Kidney glomerular epithelial cell (primary cell): ENCODE results near the gene MRPL24.

Experiments used
- DNase-seq: peaks from one replicate; lab custom pipeline; 2025; lab: John Stamatoyannopoulos, UW

MRPL24 gene

GRCh38 chr1:156743367-156744302, 2.7 kb upstream of the MRPL24 start:
- no peak for DNase-seq

- no peak for DNase-seq
Observed at GRCh38 chr1:156742801-156743200, 1.9 kb upstream of the MRPL24 start.

- no peak for DNase-seq
Observed at GRCh38 chr1:156742017-156742416, 1.1 kb upstream of the MRPL24 start.

DNA sequence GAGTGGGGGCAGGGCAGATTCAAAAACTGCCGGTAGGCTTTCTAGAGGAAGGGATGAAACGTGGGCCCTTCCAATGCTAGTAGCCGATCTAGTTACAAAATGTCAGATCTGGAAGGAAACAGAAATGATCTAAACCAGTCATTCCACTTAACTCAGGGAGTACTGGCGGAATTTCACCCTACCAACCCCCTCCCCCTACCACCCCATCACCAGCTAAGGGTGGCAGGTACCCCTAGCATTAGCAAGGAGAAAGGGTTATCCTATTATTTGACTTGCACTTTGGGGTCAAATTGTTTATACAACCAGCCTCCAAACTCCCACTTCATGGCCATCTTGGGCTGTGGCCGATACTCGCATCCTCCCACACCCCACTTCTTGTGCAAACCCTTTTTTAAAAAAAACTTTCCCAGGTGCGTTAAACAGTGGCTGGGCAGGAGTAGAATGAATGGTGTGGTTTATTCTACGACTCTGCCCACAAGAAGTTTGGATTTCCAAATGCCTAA, 644 bp upstream of the MRPL24 start:
- DNase-seq, result no peak

- DNase-seq, result no peak
Observed at GRCh38 chr1:156740237-156740740, 599 bp downstream of the MRPL24 start.

GRCh38 chr1:156738916-156739315, 2.0 kb downstream of the MRPL24 start:
- no peak for DNase-seq

DNA sequence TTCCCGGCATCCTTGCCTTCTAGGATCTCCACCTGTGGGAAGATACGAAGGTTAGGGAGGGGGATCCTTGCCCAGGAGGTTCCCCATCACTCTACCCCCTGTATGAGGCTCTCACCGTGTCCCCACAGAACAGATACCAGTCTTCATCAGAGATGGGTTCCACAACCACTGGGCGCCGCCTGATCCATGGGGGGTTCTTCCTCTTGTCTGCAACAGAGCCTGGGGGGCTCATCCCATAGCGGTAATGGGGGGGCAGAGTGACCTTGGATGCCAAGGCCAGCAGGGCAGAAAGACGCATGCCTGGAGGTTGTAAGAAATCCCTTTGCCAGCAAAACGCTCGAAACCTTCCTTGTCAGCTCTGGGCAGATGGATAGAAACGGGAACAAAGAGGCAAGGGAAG, 2.5 kb downstream of the MRPL24 start:
- DNase-seq, result no peak

- no peak for DNase-seq
Observed at GRCh38 chr1:156733989-156734584, 6.8 kb downstream of the MRPL24 start.

- peak; percentile 96 for DNase-seq
Observed at GRCh38 chr1:156728599-156729462, 12.1 kb downstream of the MRPL24 start, which contains the start of gene ISG20L2. TSS of gene ISG20L2 (minus strand) at chr1:156728766. CDS start at chr1:156727652, 1,114 bp downstream.

GRCh38 chr1:156727926-156728598, 12.8 kb downstream of the MRPL24 start, which contains the start of gene METTL25B:
TSS of gene METTL25B (plus strand) at chr1:156728469. CDS start at chr1:156729105, 636 bp downstream.
- peak; percentile 44 for DNase-seq

DNA sequence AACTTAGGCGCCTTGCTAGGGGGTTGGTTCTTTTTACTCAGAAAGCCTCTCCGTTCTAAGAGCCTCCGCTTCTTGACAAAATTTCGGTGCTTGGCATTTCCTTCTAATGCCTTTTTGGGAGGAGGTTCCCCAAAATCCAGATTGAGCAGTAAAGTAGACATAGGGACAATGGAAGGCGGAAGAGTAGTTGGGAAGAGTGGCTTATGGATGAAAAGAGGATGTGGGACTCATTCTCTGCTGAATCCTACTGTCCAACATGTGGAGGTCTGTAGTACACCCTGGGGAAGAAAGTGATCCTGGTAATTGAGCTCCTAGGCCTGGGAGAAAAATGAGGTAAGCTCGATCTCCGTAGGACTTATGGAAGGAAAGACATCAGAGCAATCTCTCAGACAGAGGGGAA, 13.4 kb downstream of the MRPL24 start:
- no peak for DNase-seq

GRCh38 chr1:156726549-156727226, 14.2 kb downstream of the MRPL24 start:
- DNase-seq, result peak; percentile 54

- peak; percentile 83 for DNase-seq
Observed at GRCh38 chr1:156725683-156726280, 15.1 kb downstream of the MRPL24 start.

- no peak for DNase-seq
Observed at GRCh38 chr1:156721535-156721934, 19.4 kb downstream of the MRPL24 start.

GRCh38 chr1:156721131-156721530, 19.8 kb downstream of the MRPL24 start:
- DNase-seq, result no peak

- DNase-seq, result no peak
Observed at GRCh38 chr1:156717351-156717750, 23.5 kb downstream of the MRPL24 start.

DNA sequence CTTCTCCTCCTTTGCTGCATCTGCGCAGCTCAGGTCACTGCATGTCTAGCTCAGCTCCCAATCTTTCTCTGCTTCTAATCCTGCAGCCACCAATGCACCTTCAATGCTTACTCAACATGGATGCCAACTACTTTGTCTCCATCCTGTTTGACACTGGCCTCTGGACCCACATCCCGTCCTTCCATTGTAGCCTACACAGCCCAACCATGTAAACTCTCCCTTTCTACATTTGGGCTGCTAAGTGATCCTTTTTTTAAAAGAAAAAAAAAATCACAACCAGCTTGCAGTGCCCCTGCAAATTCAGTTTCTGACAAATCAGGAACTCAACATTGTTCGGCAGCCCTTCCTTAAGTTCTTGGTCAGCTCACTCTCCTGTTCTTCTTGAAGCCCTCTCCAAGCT, 26.1 kb downstream of the MRPL24 start:
- DNase-seq, result no peak

DNA sequence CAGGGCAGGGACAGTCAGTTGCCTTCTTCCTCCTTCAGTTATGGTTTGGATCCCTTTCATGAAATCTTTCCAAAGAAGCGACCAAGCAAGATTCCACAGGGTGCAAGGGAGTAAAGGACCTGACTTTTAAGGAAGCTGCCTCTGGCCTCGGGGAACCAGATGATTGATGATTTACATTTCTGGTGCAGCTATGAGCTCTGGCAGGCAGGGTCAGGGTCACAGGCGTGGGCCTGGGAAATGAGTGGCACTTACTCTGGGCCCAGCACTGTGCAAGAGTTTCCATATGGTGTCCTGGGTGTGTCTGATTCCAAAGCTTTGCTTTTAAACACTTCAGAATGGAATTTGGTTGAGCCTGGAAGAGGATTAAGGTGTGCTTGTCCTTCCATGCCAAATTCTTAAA, 28.3 kb downstream of the MRPL24 start:
- DNase-seq, result no peak

DNA sequence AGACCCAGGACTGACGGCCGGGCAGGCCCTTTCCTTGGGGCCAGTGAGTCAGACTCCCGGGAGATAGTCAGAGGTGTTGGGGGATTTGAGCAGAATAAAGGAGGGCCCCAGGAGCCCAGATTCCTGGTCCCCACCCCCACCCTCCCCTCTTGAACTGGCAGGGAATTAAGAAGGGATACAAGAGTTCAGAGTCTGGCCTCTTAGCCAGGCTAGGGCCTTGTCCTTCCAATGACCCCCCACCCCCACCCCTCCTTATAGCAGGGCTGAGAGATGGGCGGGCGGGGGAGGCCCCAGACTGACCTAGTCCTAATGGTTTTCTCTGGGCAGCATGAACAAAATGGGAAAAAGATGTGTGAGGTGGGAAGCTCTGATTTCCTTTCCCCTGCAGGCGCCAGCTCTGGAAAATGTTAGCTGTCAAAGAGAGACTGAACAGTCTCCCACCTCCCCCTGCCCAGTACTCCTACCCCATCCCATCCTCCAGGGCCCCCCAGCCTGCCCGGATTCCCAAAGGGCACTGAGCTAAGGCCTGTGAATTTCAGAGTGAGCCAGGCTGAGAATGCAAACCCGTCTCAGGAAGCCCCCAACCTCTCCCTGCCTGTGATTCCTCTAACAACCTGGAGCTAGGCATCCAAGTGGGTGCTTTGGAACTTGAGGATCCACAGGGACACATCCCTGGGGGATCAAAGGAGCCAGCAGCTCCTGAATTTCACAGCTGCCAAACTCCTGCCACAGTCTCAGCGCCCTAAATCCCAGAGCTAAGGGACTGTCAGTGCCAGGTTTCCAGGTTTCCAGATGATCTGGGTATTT, 29.7 kb downstream of the MRPL24 start:
- DNase-seq, result no peak
